Spleen (tissue), 11 donors: ENCODE measurements around the gene CCSER2. TPM values are rescaled to one million over a fixed set of nuclear protein-coding genes. Genes with fewer than 3 reads are reported as not detected.

ENCODE experiments used
- DNase-seq: peaks from one replicate; pipeline ENCODE4 v3.0.0-alpha.2; 2020
- H3K27ac ChIP-seq, 8 donors: fragments of 200-600 bp; sonication (generic) in 7 of 8; 1 replicate in 4 of 8; 2 replicates in 4 of 8; pipeline versions ENCODE4 v1.5.0 to v1.8.0; 2016 to 2021; ENCODE audit warnings: inconsistent platforms in 4 of 8, mild to moderate bottlenecking in 4 of 8, moderate library complexity in 1 of 8
- H3K27me3 ChIP-seq, 7 donors: fragments of 200-600 bp; sonication (generic) in 6 of 7; replicated peaks in 1 of 7; 1 replicate in 4 of 7; 2 replicates in 3 of 7; pipeline versions ENCODE4 v1.5.0 to v1.8.0; 2016 to 2021; ENCODE audit warnings: inconsistent platforms in 3 of 7, mild to moderate bottlenecking in 1 of 7
- H3K36me3 ChIP-seq, 6 donors: fragments of 200-600 bp; sonication (generic) in 5 of 6; 1 replicate in 4 of 6; 2 replicates in 2 of 6; pipeline versions ENCODE4 v1.5.0 to v1.8.0; 2016 to 2021; ENCODE audit warnings: inconsistent platforms in 2 of 6
- H3K4me1 ChIP-seq, 6 donors: fragments of 200-600 bp; sonication (generic) in 5 of 6; 1 replicate in 3 of 6; 2 replicates in 3 of 6; pipeline versions ENCODE4 v1.5.0 to v1.8.0; 2016 to 2021; ENCODE audit warnings: inconsistent platforms in 3 of 6
- H3K4me3 ChIP-seq, 8 donors: fragments of 200-600 bp; sonication (generic) in 7 of 8; 1 replicate in 4 of 8; 2 replicates in 4 of 8; pipeline versions ENCODE4 v1.5.0 to v1.8.0; 2016 to 2021; ENCODE audit warnings: inconsistent platforms in 4 of 8, mild to moderate bottlenecking in 4 of 8, moderate library complexity in 2 of 8
- H3K9me3 ChIP-seq, 8 donors: fragments of 200-600 bp; sonication (generic) in 7 of 8; 1 replicate in 4 of 8; 2 replicates in 4 of 8; pipeline versions ENCODE4 v1.5.0 to v1.8.0; 2016 to 2021; ENCODE audit warnings: inconsistent platforms in 4 of 8
- POLR2A ChIP-seq, 3 donors: fragments of 450-650 bp; IDR thresholded peaks; one replicate each; pipeline ENCODE4 v1.5.1; 2017; ENCODE audit warnings: antibody characterized with exemption in 3 of 3, mild to moderate bottlenecking in 1 of 3
- POLR2AphosphoS5 ChIP-seq, 3 donors: sonication (generic); formaldehyde crosslinking; IDR thresholded peaks; one replicate each; pipeline ENCODE4 v1.5.1; 2017; ENCODE audit warnings: antibody characterized with exemption in 3 of 3
- WGBS, 5 donors: extraction: QIAGEN DNeasy Blood & Tissue Kit in 3 of 5; methylation state at CpG; one replicate each; pipeline versions ENCODE4 v1.1.5 to v1.1.7; 2013 to 2018; 5-methylcytosine and 5-hydroxymethylcytosine counted together
- intact Hi-C: fragments of 100-400 bp; cut with DNase I; formaldehyde crosslinking; loops from one replicate; pipeline ENCODE4 v1.15.0; 2023; ENCODE audit warnings: low total_unique reads
- polyA plus RNA-seq, 3 donors: library from polyadenylated mRNA; stranded (reverse); fragments of 200-250 nt; gene quantifications; one replicate each; pipeline ENCODE4 v1.2.1, GENCODE V29; 2013
- total RNA-seq, 7 donors: library from RNA; depleted of rRNA in 3 of 7; stranded (reverse); fragments of >200 nt in 3 of 7; fragmentation: NEBNext Ultra II Directional in 4 of 7; extraction: Animal tissue kit (Norgen Biotek cat#: 25700) in 4 of 7; gene quantifications; one replicate each; pipeline versions ENCODE4 v1.1.0 to v1.2.1, GENCODE V29; 2016 to 2021
- TF ChIP-seq, protein P1 (sequence below), 11 experiments: fragments of 200-600 bp in 7 of 11; fragments of 450-650 bp in 4 of 11; sonication (generic) in 4 of 11; IDR thresholded peaks in 8 of 11; conservative IDR thresholded peaks in 3 of 11; 1 replicate in 7 of 11; 2 replicates in 4 of 11; pipeline versions ENCODE4 v1.4.0 to v1.8.0; 2016 to 2021; ENCODE audit warnings: antibody characterized with exemption in 11 of 11, inconsistent platforms in 4 of 11, mild to moderate bottlenecking in 1 of 11
- donor health status: healthy with polysubstance abuse.
- donor health status: DM: no; HTN: no; CAD: no; lungs with moderate emphysema.
- donor health status: DM: no; HTN: no; CAD: no.
- donor health status: Bipolar disorder and iron deficiency.
- donor health status: healthy.
- donor health status: DM: no; HTN: no; CAD: no.
- donor health status: DM: yes; HTN: yes; CAD: no.

The CCSER2 gene
- total and polyA plus RNA-seq, 10 donors, result 5.3 to 61.4 (median 45.2) TPM

DNA sequence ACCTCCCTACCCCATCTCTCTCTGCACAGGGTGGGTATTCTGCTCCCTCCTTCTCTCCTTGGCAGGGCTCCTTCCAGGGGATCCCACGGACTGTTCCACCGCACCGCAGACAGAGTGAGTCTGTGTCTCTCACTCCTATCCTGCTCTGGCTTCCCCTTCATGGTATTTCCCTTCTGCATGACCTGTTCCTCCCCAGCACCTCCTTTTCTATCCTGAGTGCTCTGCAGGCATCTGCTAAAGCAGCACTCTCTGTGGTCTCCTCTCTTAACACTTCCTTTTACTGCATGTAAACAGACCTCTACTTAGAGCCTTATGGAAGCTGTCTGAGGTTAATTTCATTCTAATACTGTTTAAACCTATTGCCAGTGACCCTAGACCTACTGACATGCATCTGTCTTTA lies 171.5 kb downstream of the CCSER2 start:
- 31 to 74% (median 51%) methylated on average over 3 of the region's 3 CpGs for WGBS, 5 donors

DNA sequence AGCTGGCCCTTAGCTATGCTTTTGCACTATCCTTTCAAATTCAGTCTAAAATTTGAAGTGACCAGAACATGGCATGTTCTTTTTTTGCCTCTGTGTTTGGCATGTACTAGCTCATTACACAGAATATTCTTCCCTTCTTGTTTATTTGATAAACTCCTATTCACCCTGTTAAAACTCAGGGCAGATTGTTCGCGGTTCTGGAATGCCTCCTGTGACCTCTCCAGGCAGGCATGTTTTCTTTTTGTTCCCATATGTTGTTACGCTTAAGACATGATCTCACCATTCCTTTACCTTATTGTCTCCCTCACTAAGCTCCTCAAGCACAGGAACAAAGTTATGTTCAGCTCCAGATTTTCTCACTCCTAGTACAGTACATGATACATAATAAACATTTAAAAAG lies 181.7 kb downstream of the CCSER2 start:
- H3K27me3 ChIP-seq, result no peaks in the 10 kb centered on the region
- H3K4me1 ChIP-seq, result no peaks in the 10 kb centered on the region
- intact Hi-C loops, result no loop called here
- no peak overlapping the region for H3K4me3 ChIP-seq
- H3K9me3 ChIP-seq, result no peaks in the 10 kb centered on the region
- H3K27ac ChIP-seq, result no peak overlapping the region
- 93 to 98% (median 95%) methylated on average over 3 of the region's 3 CpGs for WGBS, 5 donors
- DNase-seq, result no peak
- peaks cover 0 to 22% (median 17%) of the 10 kb centered on the region in 6 donors for H3K36me3 ChIP-seq
- TF ChIP-seq POLR2AphosphoS5 (IDR thresholded peaks at IDR 0.05), result no peak
- TF ChIP-seq, protein P1, sequence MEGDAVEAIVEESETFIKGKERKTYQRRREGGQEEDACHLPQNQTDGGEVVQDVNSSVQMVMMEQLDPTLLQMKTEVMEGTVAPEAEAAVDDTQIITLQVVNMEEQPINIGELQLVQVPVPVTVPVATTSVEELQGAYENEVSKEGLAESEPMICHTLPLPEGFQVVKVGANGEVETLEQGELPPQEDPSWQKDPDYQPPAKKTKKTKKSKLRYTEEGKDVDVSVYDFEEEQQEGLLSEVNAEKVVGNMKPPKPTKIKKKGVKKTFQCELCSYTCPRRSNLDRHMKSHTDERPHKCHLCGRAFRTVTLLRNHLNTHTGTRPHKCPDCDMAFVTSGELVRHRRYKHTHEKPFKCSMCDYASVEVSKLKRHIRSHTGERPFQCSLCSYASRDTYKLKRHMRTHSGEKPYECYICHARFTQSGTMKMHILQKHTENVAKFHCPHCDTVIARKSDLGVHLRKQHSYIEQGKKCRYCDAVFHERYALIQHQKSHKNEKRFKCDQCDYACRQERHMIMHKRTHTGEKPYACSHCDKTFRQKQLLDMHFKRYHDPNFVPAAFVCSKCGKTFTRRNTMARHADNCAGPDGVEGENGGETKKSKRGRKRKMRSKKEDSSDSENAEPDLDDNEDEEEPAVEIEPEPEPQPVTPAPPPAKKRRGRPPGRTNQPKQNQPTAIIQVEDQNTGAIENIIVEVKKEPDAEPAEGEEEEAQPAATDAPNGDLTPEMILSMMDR (IDR thresholded peaks at IDR 0.05 in 8 of 11, conservative IDR thresholded peaks at IDR 0.05 in 3 of 11), result no peak
- TF ChIP-seq POLR2A (IDR thresholded peaks at IDR 0.05), result no peak

More for the DNA sequence above, 171.5 kb downstream of the CCSER2 start:
- Histone ChIP-seq H3K4me3 (no peak overlapping the region), H3K9me3 (no peaks in the 10 kb centered on the region), H3K27me3 (no peaks in the 10 kb centered on the region), H3K27ac (no peak overlapping the region), H3K36me3 (no peaks in the 10 kb centered on the region), H3K4me1 (peaks cover 0 to 2% (median 0%) of the 10 kb centered on the region in 6 donors)
- intact Hi-C loops, result no loop called here
- TF ChIP-seq POLR2AphosphoS5 (IDR thresholded peaks at IDR 0.05) (no peak), POLR2A (IDR thresholded peaks at IDR 0.05) (no peak)
- TF ChIP-seq, protein P1 (IDR thresholded peaks at IDR 0.05 in 8 of 11, conservative IDR thresholded peaks at IDR 0.05 in 3 of 11), result no peak
- DNase-seq, result no peak

GRCh38 chr10:84511106-84511505 lies 182.7 kb downstream of the CCSER2 start:
- Histone ChIP-seq H3K9me3 (no peaks in the 10 kb centered on the region), H3K36me3 (peaks cover 0 to 32% (median 21%) of the 10 kb centered on the region in 6 donors), H3K4me1 (no peaks in the 10 kb centered on the region), H3K27ac (no peak overlapping the region), H3K27me3 (no peaks in the 10 kb centered on the region), H3K4me3 (no peak overlapping the region)
- no peak for DNase-seq
- intact Hi-C loops, result no loop called here
- WGBS, 5 donors, result 94 to 98% (median 97%) methylated on average over 2 of the region's 2 CpGs
- no peak for TF ChIP-seq POLR2AphosphoS5 (IDR thresholded peaks at IDR 0.05)
- TF ChIP-seq, protein P1 (IDR thresholded peaks at IDR 0.05 in 8 of 11, conservative IDR thresholded peaks at IDR 0.05 in 3 of 11), result no peak
- TF ChIP-seq POLR2A (IDR thresholded peaks at IDR 0.05), result no peak

GRCh38 chr10:84511709-84512285 lies 183.4 kb downstream of the CCSER2 start:
- H3K4me1 ChIP-seq, result no peaks in the 10 kb centered on the region
- no peaks in the 10 kb centered on the region for H3K9me3 ChIP-seq
- no peak overlapping the region for H3K4me3 ChIP-seq
- TF ChIP-seq POLR2AphosphoS5 (IDR thresholded peaks at IDR 0.05) (no peak), POLR2A (IDR thresholded peaks at IDR 0.05) (no peak)
- TF ChIP-seq, protein P1 (IDR thresholded peaks at IDR 0.05 in 8 of 11, conservative IDR thresholded peaks at IDR 0.05 in 3 of 11), result no peak
- 90 to 97% (median 96%) methylated on average over 5 of the region's 5 CpGs for WGBS, 5 donors
- no peak overlapping the region for H3K27ac ChIP-seq
- no peaks in the 10 kb centered on the region for H3K27me3 ChIP-seq
- peaks cover 0 to 35% (median 21%) of the 10 kb centered on the region in 6 donors for H3K36me3 ChIP-seq
- DNase-seq, result no peak
- intact Hi-C loops, result no loop called here
